H9 (cell line): ENCODE results near the gene P4HB. TPM values are rescaled to one million over a fixed set of nuclear protein-coding genes. Genes with fewer than 3 reads are reported as not detected.

ENCODE experiments used
- DNase-seq: peaks from one replicate; pipeline ENCODE4 v3.0.0-alpha.2; 2017
- H2AFZ ChIP-seq: one replicate; pipeline ENCODE4 v1.6.1; 2013; ENCODE audit warnings: mild to moderate bottlenecking, low read length, control low read depth, moderate library complexity
- H2AK5ac ChIP-seq: 2 replicates; pipeline ENCODE4 v1.6.1; 2013; ENCODE audit warnings: low read length, control low read depth, mixed read lengths; ENCODE audit not compliant: insufficient read length
- H2BK120ac ChIP-seq: one replicate; pipeline ENCODE4 v1.6.1; 2013; ENCODE audit warnings: low read depth, mild to moderate bottlenecking, low read length, control low read depth, inconsistent platforms; ENCODE audit not compliant: poor library complexity, severe bottlenecking
- H2BK12ac ChIP-seq: 2 replicates; pipeline ENCODE4 v1.6.1; 2013; ENCODE audit warnings: low read length, control low read depth, mixed read lengths, low read depth; ENCODE audit not compliant: insufficient read length
- H2BK15ac ChIP-seq: 2 replicates; pipeline ENCODE4 v1.6.1; 2013; ENCODE audit warnings: low read depth, low read length, control low read depth
- H2BK20ac ChIP-seq: one replicate; pipeline ENCODE4 v1.6.1; 2013; ENCODE audit warnings: low read depth, mild to moderate bottlenecking, low read length, control low read depth, inconsistent platforms; ENCODE audit not compliant: poor library complexity, severe bottlenecking
- H2BK5ac ChIP-seq: 2 replicates; pipeline ENCODE4 v1.6.1; 2013; ENCODE audit warnings: low read length, control low read depth, mixed read lengths; ENCODE audit not compliant: insufficient read length
- H3K14ac ChIP-seq: 2 replicates; pipeline ENCODE4 v1.6.1; 2013; ENCODE audit warnings: low read length, control low read depth; ENCODE audit not compliant: insufficient read depth
- H3K18ac ChIP-seq: 2 replicates; pipeline ENCODE4 v1.6.1; 2013; ENCODE audit warnings: low read depth, mild to moderate bottlenecking, mixed read lengths, low read length, control low read depth; ENCODE audit not compliant: insufficient read length
- H3K23ac ChIP-seq: 2 replicates; pipeline ENCODE4 v1.6.1; 2013; ENCODE audit warnings: low read length, control low read depth, mixed read lengths, low read depth; ENCODE audit not compliant: insufficient read length
- H3K23me2 ChIP-seq: 2 replicates; pipeline ENCODE4 v1.6.1; 2013; ENCODE audit warnings: low read depth, mild to moderate bottlenecking, mixed read lengths, low read length, control low read depth; ENCODE audit not compliant: insufficient read length, poor library complexity, severe bottlenecking
- H3K27ac ChIP-seq: 2 replicates; pipeline ENCODE4 v1.5.1; 2013; ENCODE audit warnings: low read length, control low read depth, mixed read lengths, low read depth; ENCODE audit not compliant: insufficient read length
- H3K27me3 ChIP-seq: 2 replicates; pipeline ENCODE4 v1.6.1; 2013; ENCODE audit warnings: low read length, control low read depth, inconsistent platforms; ENCODE audit not compliant: insufficient read depth
- H3K4ac ChIP-seq: 2 replicates; pipeline ENCODE4 v1.6.1; 2013; ENCODE audit warnings: low read depth, mild to moderate bottlenecking, control low read depth, inconsistent platforms, low read length, moderate library complexity
- H3K4me1 ChIP-seq: 2 replicates; pipeline ENCODE4 v1.6.1; 2013; ENCODE audit warnings: low read length, control low read depth, inconsistent platforms; ENCODE audit not compliant: insufficient read depth
- H3K4me2 ChIP-seq: 2 replicates; pipeline ENCODE4 v1.6.1; 2013; ENCODE audit warnings: low read length, control low read depth, mixed read lengths; ENCODE audit not compliant: insufficient read length, insufficient read depth
- H3K56ac ChIP-seq: 2 replicates; pipeline ENCODE4 v1.6.1; 2013; ENCODE audit warnings: low read depth, mild to moderate bottlenecking, mixed read lengths, low read length, control low read depth; ENCODE audit not compliant: insufficient read length
- H3K79me1 ChIP-seq: 2 replicates; pipeline ENCODE4 v1.6.1; 2013; ENCODE audit warnings: low read depth, mild to moderate bottlenecking, moderate library complexity, low read length, control low read depth, inconsistent platforms; ENCODE audit not compliant: insufficient read depth, poor library complexity, severe bottlenecking
- H3K79me2 ChIP-seq: 2 replicates; pipeline ENCODE4 v1.6.1; 2013; ENCODE audit warnings: low read length, control low read depth, inconsistent platforms; ENCODE audit not compliant: insufficient read depth
- H3K9ac ChIP-seq: 2 replicates; pipeline ENCODE4 v1.6.1; 2013; ENCODE audit warnings: low read length, control low read depth, mixed read lengths; ENCODE audit not compliant: insufficient read length; ENCODE audit errors: extremely low read depth
- H3K9me3 ChIP-seq: one replicate; pipeline ENCODE4 v1.6.1; 2013; ENCODE audit warnings: low read depth, low read length, inconsistent platforms; ENCODE audit not compliant: control insufficient read depth
- H3T11ph ChIP-seq: one replicate; pipeline ENCODE4 v1.6.1; 2013; ENCODE audit warnings: mild to moderate bottlenecking, low read length, control low read depth, inconsistent platforms
- H4K20me1 ChIP-seq: one replicate; pipeline ENCODE4 v1.6.1; 2013; ENCODE audit not compliant: control insufficient read depth, insufficient read length, insufficient read depth
- H4K5ac ChIP-seq: 2 replicates; pipeline ENCODE4 v1.6.1; 2013; ENCODE audit warnings: low read depth, mild to moderate bottlenecking, mixed read lengths, low read length, control low read depth; ENCODE audit not compliant: insufficient read length
- H4K8ac ChIP-seq: replicated peaks from 2 replicates; pipeline ENCODE4 v1.6.1; 2013; ENCODE audit warnings: low read length, control low read depth, mixed read lengths, low read depth; ENCODE audit not compliant: insufficient read length
- H4K91ac ChIP-seq: 2 replicates; pipeline ENCODE4 v1.6.1; 2013; ENCODE audit warnings: low read depth, mild to moderate bottlenecking, moderate library complexity, mixed read lengths, low read length, control low read depth; ENCODE audit not compliant: insufficient read length
- H3K27ac Mint-ChIP-seq, 3 experiments: 2 replicates in 2 of 3; 3 replicates in 1 of 3; pipeline ENCODE4 v1.8.0; 2020 to 2021; ENCODE audit warnings: mixed read lengths in 3 of 3, mild to moderate bottlenecking in 1 of 3, moderate library complexity in 1 of 3
- H3K27me3 Mint-ChIP-seq: 2 replicates; pipeline ENCODE4 v1.8.0; 2021; ENCODE audit warnings: low read depth, mild to moderate bottlenecking, moderate library complexity, mixed read lengths
- H3K36me3 Mint-ChIP-seq, 3 experiments: 2 replicates in 2 of 3; 3 replicates in 1 of 3; pipeline ENCODE4 v1.8.0; 2020 to 2021; ENCODE audit warnings: low read depth in 3 of 3, mixed read lengths in 3 of 3; ENCODE audit not compliant: insufficient read depth in 1 of 3
- H3K4me1 Mint-ChIP-seq, 2 experiments: 2 replicates each; pipeline ENCODE4 v1.8.0; 2020; ENCODE audit warnings: mixed read lengths in 2 of 2
- H3K4me3 Mint-ChIP-seq, 2 experiments: 2 replicates in 1 of 2; 3 replicates in 1 of 2; pipeline ENCODE4 v1.8.0; 2020 to 2021; ENCODE audit warnings: mild to moderate bottlenecking in 2 of 2, mixed read lengths in 2 of 2, moderate library complexity in 1 of 2
- H3K9me3 Mint-ChIP-seq, 2 experiments: 2 replicates in 1 of 2; 3 replicates in 1 of 2; pipeline ENCODE4 v1.8.0; 2020; ENCODE audit warnings: mild to moderate bottlenecking in 2 of 2, mixed read lengths in 2 of 2, moderate library complexity in 1 of 2
- CTCF ChIP-seq: fragments of 200-600 bp; sonication (generic); conservative IDR thresholded peaks from 3 replicates; pipeline ENCODE4 v1.8.0; 2021; ENCODE audit warnings: antibody characterized with exemption, mild to moderate bottlenecking
- WGBS: extraction: QIAGEN DNeasy Blood & Tissue Kit; methylation state at CpG from one replicate; pipeline ENCODE4 v1.1.7; 2013; ENCODE audit warnings: missing lambda C conversion rate, low lambda C conversion rate, mixed read lengths; ENCODE audit not compliant: insufficient read length; ENCODE audit errors: extremely low coverage; 5-methylcytosine and 5-hydroxymethylcytosine counted together
- total RNA-seq: library from RNA; stranded (reverse); gene quantifications from 2 replicates; pipeline ENCODE4 v1.2.1, GENCODE V29; 2021

Gene P4HB
- total RNA-seq, 1 experiment from 2014 or later, result 366 TPM

GRCh38 chr17:81805707-81806460 lies 54.5 kb downstream of the P4HB start:
- H3K4ac ChIP-seq, result no peak overlapping the region
- H3K14ac ChIP-seq, result no peak overlapping the region
- H2AFZ ChIP-seq, result no peak overlapping the region
- no peak overlapping the region for H2AK5ac ChIP-seq
- H3T11ph ChIP-seq, result no peak overlapping the region
- H4K91ac ChIP-seq, result no peak overlapping the region
- H3K79me1 ChIP-seq, result no peaks in the 10 kb centered on the region
- Mint-ChIP-seq H3K27me3 (peaks cover 81% of the 10 kb centered on the region), H3K4me3 (no peak overlapping the region), H3K27ac (no peak overlapping the region), H3K9me3 (peaks cover 0 to 4% of the 10 kb centered on the region in 2 experiments; a peak in 4 of 5 replicates), H3K36me3 (no peaks in the 10 kb centered on the region), H3K4me1 (peaks cover 0 to 6% of the 10 kb centered on the region in 2 experiments; a peak in 1 of 4 replicates)
- no peak overlapping the region for H3K9ac ChIP-seq
- no peak overlapping the region for H3K27ac ChIP-seq
- H3K4me2 ChIP-seq, result no peak overlapping the region
- no peak overlapping the region for H4K5ac ChIP-seq
- no peak overlapping the region for H4K8ac ChIP-seq
- H2BK15ac ChIP-seq, result no peak overlapping the region
- H2BK5ac ChIP-seq, result no peak overlapping the region
- peaks cover 6% of the 10 kb centered on the region for H3K23me2 ChIP-seq
- no peaks in the 10 kb centered on the region for H3K79me2 ChIP-seq
- H3K27me3 ChIP-seq, result peaks cover 32% of the 10 kb centered on the region
- no peaks in the 10 kb centered on the region for H3K4me1 ChIP-seq
- no peak overlapping the region for H3K56ac ChIP-seq
- no peak for DNase-seq
- TF ChIP-seq CTCF, result no peak
- H3K18ac ChIP-seq, result no peak overlapping the region
- no CpG with 5 or more reads among the region's 18 CpGs for WGBS
- H2BK120ac ChIP-seq, result no peak overlapping the region
- H3K9me3 ChIP-seq, result no peaks in the 10 kb centered on the region
- no peak overlapping the region for H3K23ac ChIP-seq
- H2BK20ac ChIP-seq, result no peak overlapping the region
- H2BK12ac ChIP-seq, result no peak overlapping the region
- no peaks in the 10 kb centered on the region for H4K20me1 ChIP-seq
